CMK (cell line): ENCODE results near the gene PTPN14.
"Not testable (repeated sequence)": the region's sequence is repeated elsewhere in the genome, so short reads cannot be mapped to it uniquely, and the experiment has no call there.

ENCODE experiments used
- DNase-seq: peaks from one replicate; pipeline ENCODE4 v3.0.0-alpha.2; 2010; ENCODE audit warnings: low read depth

The PTPN14 gene

GRCh38 chr1:214551436-214552173, at the start of gene PTPN14:
PTPN14 (minus strand) TSS chr1:214551602; CDS start chr1:214464803, 86,799 bp downstream.
- no peak for DNase-seq

GRCh38 chr1:214593158-214593557, 41.8 kb upstream of the PTPN14 start:
- DNase-seq, result no peak

- not testable (repeated sequence) for DNase-seq
Observed at GRCh38 chr1:214591918-214592317, 40.5 kb upstream of the PTPN14 start.

- no peak for DNase-seq
Observed at GRCh38 chr1:214590696-214591095, 39.3 kb upstream of the PTPN14 start.

- DNase-seq, result no peak
Observed at GRCh38 chr1:214588963-214589597, 37.7 kb upstream of the PTPN14 start.

DNA sequence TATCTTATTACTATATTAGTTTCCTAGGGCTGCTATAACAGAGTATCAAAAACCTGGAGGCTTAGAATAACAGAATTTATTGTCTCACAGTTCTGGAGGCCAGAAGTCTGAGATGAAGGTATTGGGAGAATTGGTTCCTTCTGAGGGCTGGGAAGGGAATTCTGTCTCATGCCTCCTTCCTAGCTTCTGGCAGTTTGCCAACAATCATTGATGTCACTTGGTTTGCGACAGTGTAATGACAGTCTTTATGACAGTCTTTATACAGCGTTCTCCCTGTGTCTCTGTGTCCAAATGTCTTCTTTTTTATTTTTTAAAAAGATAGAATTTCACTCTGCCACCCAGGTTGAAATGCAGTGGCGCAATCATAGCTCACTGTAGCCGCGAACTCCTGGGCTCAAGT, 35.8 kb upstream of the PTPN14 start:
- no peak for DNase-seq

DNA sequence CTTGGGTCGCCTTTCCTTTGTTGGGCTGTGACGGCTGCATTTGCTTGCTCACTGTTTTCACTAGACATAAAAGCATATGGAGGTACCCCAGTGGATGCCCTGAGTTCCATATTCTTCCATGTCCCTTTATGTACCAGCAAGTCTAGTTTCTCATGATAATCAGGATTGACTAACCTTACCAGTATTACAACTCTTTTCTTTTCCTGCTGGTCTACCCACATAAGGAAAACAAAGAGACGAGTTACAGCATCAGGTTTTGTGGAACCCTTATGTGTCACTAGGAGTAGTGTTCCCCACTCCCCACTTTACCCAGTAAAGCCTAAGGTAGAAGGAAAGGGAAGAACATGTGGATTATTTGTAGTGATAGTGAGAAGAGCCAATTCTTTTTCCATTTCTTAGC, 35.2 kb upstream of the PTPN14 start:
- DNase-seq, result no peak

- DNase-seq, result no peak
Observed at GRCh38 chr1:214584805-214585766, 33.7 kb upstream of the PTPN14 start.

- no peak for DNase-seq
Observed at GRCh38 chr1:214583824-214584554, 32.6 kb upstream of the PTPN14 start.

GRCh38 chr1:214583113-214583512, 31.7 kb upstream of the PTPN14 start:
- no peak for DNase-seq

GRCh38 chr1:214582289-214582891, 31.0 kb upstream of the PTPN14 start:
- no peak for DNase-seq

- no peak for DNase-seq
Observed at GRCh38 chr1:214581785-214582184, 30.4 kb upstream of the PTPN14 start.

DNA sequence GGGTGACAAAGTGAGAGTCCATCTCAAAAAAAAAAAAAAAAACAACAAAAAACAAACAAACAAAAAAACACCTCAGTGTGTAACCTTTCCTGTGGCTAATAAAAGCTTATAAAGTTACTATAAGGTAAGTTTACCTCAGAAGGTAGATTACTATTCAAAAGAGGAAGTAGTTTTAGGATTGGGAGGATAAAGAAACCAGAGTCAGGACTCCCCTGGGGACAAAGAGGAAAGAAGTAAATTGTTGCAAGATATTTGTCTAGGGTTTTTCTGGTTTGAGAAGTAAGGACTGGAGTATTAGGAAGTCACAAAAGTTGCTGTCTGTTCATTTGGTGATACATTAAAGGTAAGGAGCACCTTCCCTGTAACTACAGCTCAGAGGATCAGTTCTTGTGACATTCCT, 27.8 kb upstream of the PTPN14 start:
- DNase-seq, result no peak

- not testable (repeated sequence) for DNase-seq
Observed at GRCh38 chr1:214576120-214576519, 24.7 kb upstream of the PTPN14 start.

GRCh38 chr1:214574598-214575411, 23.4 kb upstream of the PTPN14 start:
- no peak for DNase-seq

DNA sequence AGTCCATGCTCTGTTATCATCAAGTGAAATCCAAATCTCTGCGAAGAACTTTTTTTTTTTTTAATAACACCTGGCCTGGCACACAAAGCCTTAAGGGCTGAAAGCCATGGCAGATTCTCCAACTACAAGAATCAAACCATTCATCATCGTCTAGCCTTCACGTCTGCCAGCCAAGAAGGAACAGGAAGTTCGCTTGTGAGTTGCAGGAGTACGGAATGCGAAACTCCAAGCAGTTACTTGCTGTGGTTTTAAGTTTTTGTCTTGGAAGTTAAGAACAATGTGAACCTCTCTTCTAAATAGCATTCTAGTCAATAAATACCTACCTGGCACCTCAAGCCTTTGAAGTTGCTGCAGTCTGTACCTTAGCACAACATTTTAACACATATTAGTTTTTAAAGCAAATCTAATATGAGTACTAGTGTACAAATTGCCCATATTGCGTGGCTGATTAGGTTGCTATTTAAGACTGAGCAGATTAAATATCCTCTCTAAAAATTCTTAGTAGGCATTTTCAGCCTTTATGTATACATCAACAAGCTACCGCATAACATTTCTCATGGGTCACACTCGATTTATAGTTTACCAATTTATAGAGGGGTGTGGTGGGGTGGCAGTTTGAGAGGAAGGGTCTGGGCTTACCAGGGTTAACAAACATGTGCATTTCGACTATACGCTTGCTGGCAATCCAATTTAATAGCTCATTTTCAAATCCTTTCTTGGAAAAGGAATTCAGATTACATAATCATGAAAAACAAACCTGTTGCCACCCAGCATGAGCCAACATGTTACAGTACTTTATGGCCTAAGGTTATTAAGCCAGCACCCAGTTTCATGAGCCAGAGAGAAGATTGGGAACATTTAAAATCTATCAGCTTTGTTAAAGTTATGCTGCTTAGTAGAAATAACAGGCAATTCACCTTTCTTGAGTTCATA, 22.2 kb upstream of the PTPN14 start:
- no peak for DNase-seq

DNA sequence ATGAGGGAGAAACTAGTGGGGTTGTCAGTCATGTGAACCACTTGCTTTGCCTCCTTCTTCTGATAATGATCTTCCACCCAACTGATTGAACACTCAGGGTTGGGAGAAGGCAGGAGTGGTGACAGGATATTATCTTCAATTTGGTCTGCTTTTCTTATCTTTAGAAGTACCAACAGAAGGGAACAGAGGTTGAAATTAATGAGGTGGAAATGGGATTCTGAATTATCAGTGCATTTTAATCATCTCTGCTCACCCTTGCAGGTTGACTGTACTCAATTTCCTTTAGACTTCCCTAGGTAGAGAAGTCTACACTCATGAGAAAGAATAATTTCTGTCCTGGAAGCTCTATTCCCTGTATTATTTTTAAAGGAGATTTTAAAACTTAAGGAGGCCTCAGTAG, 19.9 kb upstream of the PTPN14 start:
- DNase-seq, result no peak

GRCh38 chr1:214570442-214570841, 19.0 kb upstream of the PTPN14 start:
- no peak for DNase-seq

DNA sequence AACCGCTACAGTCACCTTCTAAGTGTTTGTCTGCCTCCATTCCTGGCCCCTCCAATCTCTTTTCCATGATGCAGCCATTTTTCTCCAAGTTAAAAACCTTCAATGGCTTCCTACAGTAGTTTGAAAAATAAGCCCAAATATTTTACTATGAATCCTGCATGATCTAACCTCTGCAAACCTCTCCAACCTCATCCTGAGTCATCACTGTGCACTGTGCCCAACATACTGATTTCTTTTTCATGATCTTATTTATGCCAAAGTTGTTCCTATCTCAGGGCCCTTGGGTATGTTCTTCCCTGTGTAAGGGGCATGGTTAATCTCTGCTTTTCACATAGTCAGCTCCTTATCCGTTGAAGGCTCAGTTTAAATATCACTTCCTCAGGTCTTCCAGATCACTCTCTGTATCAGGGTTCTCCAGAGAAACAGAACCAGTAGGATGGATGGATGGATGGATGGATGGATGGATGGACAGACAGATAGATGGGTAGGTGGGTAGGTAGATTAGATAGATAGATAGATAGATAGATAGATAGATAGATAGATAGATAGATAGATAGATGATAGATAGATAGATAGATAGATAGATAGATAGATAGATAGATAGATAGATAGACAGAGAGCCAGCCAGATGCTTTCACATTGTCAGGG, 18.1 kb upstream of the PTPN14 start:
- no peak for DNase-seq
